GM21360 (cell line): Measurements from ENCODE around the gene TAF1.
A peak's percentile ranks its signal among the peaks of the same experiment; 100 is the strongest.
"Not testable (repeated sequence)": the region's sequence is repeated elsewhere in the genome, so short reads cannot be mapped to it uniquely, and the experiment has no call there.

Experiments used
- ATAC-seq: cut with Tn5 transposase; IDR thresholded peaks from one replicate; pipeline ENCODE4 v1.9.1; 2021; ENCODE audit warnings: mild to moderate bottlenecking, moderate library complexity; ENCODE audit not compliant: unreplicated experiment

TAF1 gene

DNA sequence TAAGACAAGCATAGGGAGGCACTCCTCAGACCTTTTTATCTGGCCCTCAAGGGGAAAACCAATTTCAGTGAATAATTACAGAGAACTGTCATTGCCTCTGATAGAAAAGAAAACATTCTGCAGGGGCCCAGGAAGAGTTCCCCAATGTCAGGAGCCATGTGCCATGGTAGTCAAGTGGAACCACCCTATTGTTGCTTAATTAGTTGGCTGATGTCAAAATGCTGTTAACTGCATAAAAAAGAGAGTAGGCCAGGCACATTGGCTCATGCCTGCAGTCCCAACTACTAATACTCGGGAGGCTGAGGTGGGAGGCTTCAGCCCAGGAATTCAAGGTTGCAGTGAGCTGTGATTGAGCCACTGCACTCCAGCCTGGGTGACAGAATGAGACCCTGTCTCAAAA lies 138.2 kb downstream of the TAF1 start:
- ATAC-seq, result no peak

DNA sequence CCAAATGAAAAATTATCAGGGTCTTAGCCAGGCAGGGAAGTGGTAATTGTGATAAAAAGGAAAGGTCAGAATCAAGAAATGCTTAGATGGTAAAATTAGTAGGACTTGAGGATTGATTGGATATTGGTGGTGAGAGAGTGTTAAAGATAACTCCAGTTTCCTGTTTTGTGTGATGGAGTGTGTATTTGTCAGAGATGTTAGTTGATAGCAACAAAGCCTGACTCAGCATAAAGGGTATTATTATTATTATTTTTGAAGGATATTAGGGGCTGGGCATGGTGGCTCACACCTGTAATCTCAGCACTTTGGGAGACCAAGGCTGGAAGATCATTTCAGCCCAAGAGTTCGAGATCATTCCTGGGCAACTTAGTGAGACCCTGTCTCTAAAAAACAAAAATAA lies 143.1 kb downstream of the TAF1 start:
- no peak for ATAC-seq

DNA sequence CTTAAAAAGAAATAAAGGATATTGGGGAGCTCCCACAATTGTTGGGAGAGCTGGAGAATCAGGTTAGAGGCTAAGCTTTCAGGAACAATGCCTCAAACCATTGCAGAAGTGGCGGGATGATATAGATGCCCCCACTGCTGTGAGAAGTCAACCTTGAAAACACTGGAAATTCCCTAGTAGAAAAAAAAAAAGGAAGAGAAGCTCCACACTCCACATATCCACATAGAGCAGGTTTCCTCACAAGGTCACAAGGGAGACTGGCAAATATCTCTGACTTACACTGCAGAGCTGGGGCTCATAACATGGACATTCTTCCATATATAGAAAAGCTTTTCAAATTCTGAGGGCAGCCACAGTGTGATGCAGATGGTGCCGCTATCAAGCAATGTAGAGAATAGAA lies 144.0 kb downstream of the TAF1 start:
- no peak for ATAC-seq

DNA sequence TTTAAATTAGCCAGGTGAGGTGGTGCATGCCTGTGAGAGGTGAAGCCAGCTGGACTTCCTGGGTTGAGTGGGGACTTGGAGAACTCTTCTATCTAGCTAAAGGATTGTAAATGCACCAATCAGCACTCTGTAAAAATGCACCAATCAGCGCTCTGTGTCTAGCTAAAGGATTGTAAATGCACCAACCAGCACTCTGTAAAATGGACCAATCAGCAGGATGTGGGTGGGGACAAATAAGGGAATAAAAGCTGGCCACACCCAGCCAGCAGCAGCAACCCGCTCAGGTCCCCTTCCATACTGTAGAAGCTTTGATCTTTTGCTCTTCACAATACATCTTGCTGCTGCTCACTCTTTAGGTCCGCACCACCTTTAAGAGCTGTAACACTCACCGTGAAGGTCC lies 147.6 kb downstream of the TAF1 start:
- ATAC-seq, result not testable (repeated sequence)

GRCh38 chrX:71514367-71515037 lies 148.3 kb downstream of the TAF1 start:
- ATAC-seq, result peak; percentile 86

- ATAC-seq, result no peak
Measured at GRCh38 chrX:71515038-71515396, 148.9 kb downstream of the TAF1 start.
